Measurements from ENCODE around the gene PPFIA2. TPM values are rescaled to one million over a fixed set of nuclear protein-coding genes. Genes with fewer than 3 reads are reported as not detected.

PPFIA2 gene
- total RNA-seq, 1 experiment from 2014 or later = not detected

DNA sequence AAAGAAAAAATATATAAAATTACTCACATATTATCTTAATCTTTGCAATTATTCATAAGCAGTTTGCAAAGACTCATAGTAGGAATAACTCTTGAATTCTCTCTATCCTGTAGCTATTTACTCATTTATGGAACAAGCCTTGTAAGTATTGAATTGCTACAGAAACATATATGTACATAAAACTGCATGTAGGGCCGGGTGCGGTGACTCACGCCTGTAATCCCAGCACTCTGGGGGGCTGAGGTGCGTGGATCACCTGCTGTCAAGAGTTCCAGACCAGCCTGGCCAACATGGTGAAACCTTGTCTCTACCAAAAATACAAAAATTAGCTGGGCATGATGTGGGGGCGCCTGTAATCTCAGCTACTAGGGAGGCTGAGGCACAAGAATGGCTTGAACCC is 286.2 kb downstream of the PPFIA2 start:
- no peak for DNase-seq (ENCODE audit: low read depth, low spot score)
- Histone ChIP-seq H3K36me3 (ENCODE audit: control insufficient read depth, insufficient read depth, low read length) (no peaks in the 10 kb centered on the region), H3K27ac (ENCODE audit: low read length) (no peak overlapping the region), H3K9me3 (ENCODE audit: control insufficient read depth, insufficient read depth, low read depth, low read length) (no peaks in the 10 kb centered on the region), H3K4me1 (ENCODE audit: control insufficient read depth, insufficient read depth, low read length) (no peaks in the 10 kb centered on the region), H3K27me3 (ENCODE audit: control insufficient read depth, insufficient read depth, low read length) (no peaks in the 10 kb centered on the region), H3K4me3 (ENCODE audit: low read depth in 2 of 2, low read length in 2 of 2) (no peak overlapping the region)
- in situ Hi-C loops (cut with HindIII; ENCODE audit: low pct_unique_long_range_greater_than_20kb, low sequenced_read_pairs) = no loop called here
- intact Hi-C loops (cut with micrococcal nuclease; ENCODE audit: unreplicated experiment) = no loop called here
- TF ChIP-seq TCF7L2 (IDR thresholded peaks at IDR 0.05; ENCODE audit: low read depth, low read length) = no peak
- TF ChIP-seq, protein P1, sequence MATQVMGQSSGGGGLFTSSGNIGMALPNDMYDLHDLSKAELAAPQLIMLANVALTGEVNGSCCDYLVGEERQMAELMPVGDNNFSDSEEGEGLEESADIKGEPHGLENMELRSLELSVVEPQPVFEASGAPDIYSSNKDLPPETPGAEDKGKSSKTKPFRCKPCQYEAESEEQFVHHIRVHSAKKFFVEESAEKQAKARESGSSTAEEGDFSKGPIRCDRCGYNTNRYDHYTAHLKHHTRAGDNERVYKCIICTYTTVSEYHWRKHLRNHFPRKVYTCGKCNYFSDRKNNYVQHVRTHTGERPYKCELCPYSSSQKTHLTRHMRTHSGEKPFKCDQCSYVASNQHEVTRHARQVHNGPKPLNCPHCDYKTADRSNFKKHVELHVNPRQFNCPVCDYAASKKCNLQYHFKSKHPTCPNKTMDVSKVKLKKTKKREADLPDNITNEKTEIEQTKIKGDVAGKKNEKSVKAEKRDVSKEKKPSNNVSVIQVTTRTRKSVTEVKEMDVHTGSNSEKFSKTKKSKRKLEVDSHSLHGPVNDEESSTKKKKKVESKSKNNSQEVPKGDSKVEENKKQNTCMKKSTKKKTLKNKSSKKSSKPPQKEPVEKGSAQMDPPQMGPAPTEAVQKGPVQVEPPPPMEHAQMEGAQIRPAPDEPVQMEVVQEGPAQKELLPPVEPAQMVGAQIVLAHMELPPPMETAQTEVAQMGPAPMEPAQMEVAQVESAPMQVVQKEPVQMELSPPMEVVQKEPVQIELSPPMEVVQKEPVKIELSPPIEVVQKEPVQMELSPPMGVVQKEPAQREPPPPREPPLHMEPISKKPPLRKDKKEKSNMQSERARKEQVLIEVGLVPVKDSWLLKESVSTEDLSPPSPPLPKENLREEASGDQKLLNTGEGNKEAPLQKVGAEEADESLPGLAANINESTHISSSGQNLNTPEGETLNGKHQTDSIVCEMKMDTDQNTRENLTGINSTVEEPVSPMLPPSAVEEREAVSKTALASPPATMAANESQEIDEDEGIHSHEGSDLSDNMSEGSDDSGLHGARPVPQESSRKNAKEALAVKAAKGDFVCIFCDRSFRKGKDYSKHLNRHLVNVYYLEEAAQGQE (IDR thresholded peaks at IDR 0.05; ENCODE audit: insufficient read depth in 1 of 2, low read depth in 2 of 2, low read length in 1 of 2) = no peak
- TF ChIP-seq CTCF (IDR thresholded peaks at IDR 0.05) = no peak
- no peak for TF ChIP-seq SIN3A (IDR thresholded peaks at IDR 0.05; ENCODE audit: borderline replicate concordance, insufficient read depth, low read depth, low read length)
- no peak for TF ChIP-seq POLR2AphosphoS5 (IDR thresholded peaks at IDR 0.05; ENCODE audit: low read depth, low read length)
- POLR2A ChIA-PET = no interaction called here
- ATAC-seq = no peak
- no TSS peak for BruUV-seq (replicated peaks)
- CTCF ChIA-PET = no interaction called here

DNA sequence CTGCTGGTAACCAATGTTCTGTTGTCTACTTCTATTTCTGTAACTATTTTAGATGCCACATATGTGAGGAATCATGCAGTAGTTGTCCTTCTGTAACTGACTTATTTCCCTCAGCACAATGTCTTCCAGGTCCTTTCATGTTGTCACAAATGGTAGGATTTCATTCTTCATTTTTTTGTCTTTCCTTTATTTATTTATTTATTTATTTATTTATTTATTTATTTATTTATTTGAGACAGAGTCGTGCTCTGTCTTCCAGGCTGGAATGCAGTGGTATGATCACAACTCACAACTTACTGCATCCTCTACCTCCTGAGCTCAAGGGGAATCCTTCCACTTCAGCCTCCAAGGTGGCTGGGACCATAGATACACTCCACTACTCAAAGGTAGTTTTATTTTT is 288.2 kb downstream of the PPFIA2 start:
- Histone ChIP-seq H3K36me3 (ENCODE audit: control insufficient read depth, insufficient read depth, low read length) (no peaks in the 10 kb centered on the region), H3K27me3 (ENCODE audit: control insufficient read depth, insufficient read depth, low read length) (no peaks in the 10 kb centered on the region), H3K27ac (ENCODE audit: low read length) (no peak overlapping the region), H3K4me3 (ENCODE audit: low read depth in 2 of 2, low read length in 2 of 2) (no peak overlapping the region), H3K9me3 (ENCODE audit: control insufficient read depth, insufficient read depth, low read depth, low read length) (no peaks in the 10 kb centered on the region), H3K4me1 (ENCODE audit: control insufficient read depth, insufficient read depth, low read length) (no peaks in the 10 kb centered on the region)
- intact Hi-C loops (cut with micrococcal nuclease; ENCODE audit: unreplicated experiment) = no loop called here
- POLR2A ChIA-PET = no interaction called here
- TF ChIP-seq POLR2AphosphoS5 (IDR thresholded peaks at IDR 0.05; ENCODE audit: low read depth, low read length) (no peak), CTCF (IDR thresholded peaks at IDR 0.05) (no peak), SIN3A (IDR thresholded peaks at IDR 0.05; ENCODE audit: borderline replicate concordance, insufficient read depth, low read depth, low read length) (no peak), TCF7L2 (IDR thresholded peaks at IDR 0.05; ENCODE audit: low read depth, low read length) (no peak)
- TF ChIP-seq, protein P1 (IDR thresholded peaks at IDR 0.05; ENCODE audit: insufficient read depth in 1 of 2, low read depth in 2 of 2, low read length in 1 of 2) = no peak
- DNase-seq (ENCODE audit: low read depth, low spot score) = no peak
- in situ Hi-C loops (cut with HindIII; ENCODE audit: low pct_unique_long_range_greater_than_20kb, low sequenced_read_pairs) = no loop called here
- no peak for ATAC-seq
- no TSS peak for BruUV-seq (replicated peaks)
- CTCF ChIA-PET = no interaction called here

Measured in Panc1 (cell line).